ENCODE data around the gene SPRYD4.
A peak's percentile ranks its signal among the peaks of the same experiment; 100 is the strongest.
"Not testable (repeated sequence)": the region's sequence is repeated elsewhere in the genome, so short reads cannot be mapped to it uniquely, and the experiment has no call there.

Gene SPRYD4

DNA sequence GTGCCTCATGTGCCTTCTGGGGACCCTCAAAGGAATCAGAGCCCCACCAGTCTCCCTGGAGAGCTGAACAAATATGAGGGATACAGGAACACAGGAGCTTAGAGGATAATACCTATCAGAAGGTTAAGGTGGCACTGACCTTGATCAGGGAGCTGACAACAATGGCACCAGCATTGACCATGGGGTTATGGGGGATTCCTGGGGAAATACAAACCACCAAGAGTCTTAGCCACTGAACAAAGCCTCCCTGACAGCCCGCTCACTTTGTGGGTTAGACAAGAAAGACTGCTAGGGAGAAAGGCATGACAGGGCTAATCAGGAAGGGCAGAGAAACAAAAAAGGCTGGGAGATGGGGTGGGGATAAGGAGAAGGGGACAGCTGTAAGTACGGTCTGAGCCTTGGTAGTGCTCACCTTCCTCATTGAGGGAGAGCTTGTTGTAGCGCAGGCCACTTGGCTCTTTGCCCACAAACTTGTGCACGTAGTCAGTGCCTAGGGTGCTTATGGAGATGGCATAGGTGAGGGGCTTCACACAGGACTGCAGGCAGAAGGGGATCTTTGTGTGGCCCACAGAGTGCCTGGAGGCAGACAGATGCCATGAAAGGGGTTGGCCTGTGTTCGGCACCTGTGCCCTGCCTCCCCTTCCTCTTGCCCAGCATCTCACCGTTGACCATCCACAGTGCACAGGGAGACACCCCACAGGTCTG is 9.3 kb downstream of the SPRYD4 start:
- DNase-seq = no peak

DNA sequence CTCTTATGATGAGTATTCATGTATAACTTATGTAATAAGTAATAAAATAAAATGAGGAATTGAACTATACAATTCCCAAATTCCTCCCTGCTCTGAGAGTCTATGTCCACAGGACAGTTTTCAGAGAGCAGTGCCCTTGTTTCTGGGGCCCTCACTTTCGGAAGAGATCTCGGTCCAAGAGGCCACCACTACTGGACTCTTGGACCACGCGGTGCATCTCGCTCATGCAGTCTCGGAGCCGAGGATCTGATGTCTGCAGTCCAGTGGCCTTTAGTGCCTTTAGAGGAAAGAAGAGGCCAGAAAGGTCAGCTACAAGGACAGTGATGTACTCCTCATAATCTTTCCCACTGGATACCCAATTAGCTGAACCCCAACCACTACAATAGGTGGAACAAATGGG is 11.2 kb downstream of the SPRYD4 start:
- no peak for DNase-seq

DNA sequence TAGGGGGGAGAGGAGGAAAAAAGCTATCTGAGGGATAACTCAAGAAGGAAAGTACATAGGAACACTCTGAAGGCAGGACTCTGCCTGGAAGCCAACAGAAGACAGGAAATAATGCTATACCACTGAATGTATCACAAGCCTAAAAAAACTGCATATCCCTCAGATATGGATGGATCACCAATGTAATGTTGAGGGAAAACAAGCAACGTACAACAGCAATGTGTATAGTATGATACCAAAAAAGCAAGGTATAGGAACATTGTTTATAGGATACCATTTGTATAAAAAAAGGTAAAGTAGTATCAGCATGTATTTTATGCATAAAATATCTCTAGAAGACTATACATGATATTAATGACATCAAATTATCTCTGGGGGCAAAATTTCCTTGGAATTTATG is 16.2 kb downstream of the SPRYD4 start:
- no peak for DNase-seq

DNA sequence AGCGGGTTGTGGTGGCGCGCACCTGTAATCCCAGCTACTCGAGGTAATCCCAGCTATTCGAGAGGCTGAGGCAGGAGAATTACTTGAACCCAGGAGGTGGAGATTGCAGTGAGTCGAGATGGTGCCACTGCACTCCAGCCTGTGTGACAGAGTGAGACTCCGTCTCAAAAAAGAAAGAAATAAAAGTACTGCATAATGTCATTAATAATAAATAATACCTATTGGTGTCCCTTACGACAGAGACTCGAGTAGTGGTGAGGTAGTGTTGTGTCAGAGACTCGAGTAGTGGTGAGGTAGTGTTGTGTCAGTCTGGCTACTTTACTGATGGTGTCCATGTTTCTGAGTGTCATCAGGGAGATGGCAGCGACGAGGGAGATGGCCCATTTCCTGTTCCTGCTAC is 18.3 kb downstream of the SPRYD4 start:
- DNase-seq = no peak

DNA sequence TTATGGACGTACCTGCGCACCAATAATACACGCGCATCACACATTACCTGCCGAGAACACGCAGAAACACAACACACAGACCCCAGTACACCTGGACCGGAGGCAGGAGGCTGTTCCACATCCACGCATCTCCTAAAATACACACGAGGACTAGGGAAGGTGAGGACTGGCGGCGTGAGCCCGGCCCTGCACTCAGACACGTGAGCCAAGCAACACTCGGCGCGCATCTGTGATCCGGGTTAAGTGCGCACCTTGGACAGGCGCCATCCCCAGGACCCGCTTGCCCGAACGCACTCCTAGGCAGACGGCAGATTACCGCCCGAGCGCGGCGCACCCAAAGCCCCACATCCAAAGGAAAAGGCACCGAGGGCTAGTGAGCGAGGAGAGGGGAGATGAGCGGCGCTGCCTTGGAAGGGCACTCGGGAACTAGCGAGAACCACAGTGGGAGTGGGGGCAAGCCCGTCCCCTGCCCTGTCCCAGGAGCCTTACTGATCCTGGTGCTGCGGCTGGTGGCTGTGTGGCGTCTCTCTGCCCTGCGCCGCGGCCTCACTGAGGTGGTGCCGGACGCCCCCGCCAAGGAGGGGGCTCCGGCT is 19.2 kb downstream of the SPRYD4 start:
- peak in 1 of 2 donors; percentile 9 for DNase-seq

DNA sequence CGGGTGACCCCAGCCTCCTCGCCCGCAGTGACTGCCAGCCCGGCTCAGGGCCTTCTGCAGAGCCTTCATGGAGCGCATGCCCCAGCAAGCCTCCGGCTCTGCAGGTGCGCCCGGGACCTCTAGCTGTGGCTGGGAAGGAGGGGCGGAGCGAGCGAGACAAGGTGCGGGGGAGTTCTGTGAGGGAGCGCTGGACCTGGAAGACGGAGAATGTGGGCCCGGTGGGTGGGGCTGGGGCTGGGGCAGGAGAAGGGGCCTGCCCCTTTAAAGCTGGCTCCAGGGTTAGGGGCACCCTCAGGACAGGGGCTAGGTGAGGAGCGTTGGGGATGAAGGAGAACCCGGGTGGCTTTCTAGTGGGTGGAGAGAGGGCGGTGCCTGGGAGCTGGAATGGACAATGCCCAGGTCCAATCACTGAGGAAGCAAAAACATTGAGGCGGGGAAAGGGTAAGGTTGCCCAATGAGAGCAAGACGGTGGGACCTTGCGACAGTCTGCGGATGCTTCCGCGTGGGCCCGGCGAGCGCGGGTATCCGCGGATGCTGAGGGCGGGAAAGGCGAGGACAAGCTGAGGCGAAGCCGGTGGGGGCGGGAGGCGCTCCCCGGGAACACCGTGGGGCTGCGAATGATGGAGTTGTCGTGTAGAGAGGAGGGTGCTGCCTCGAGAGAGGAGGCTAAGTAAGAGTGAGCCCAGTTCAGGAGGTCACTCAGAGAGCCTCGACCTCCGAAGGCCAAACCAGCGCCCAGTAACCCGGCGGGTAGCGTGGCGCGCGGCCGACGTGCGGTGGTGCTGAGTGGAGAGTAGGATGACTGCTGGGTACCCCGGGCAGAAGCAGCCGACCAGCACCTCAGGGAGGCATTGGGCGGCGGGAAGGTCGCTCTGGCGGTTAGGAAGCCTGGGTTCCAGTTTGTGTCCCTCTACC is 19.9 kb downstream of the SPRYD4 start, which contains the start of gene GLS2:
GLS2 (minus strand) TSS at position 121 of the 915 bp plus-strand sequence; CDS start at position 78, 43 bp downstream.
- DNase-seq = peak; percentile 75

DNA sequence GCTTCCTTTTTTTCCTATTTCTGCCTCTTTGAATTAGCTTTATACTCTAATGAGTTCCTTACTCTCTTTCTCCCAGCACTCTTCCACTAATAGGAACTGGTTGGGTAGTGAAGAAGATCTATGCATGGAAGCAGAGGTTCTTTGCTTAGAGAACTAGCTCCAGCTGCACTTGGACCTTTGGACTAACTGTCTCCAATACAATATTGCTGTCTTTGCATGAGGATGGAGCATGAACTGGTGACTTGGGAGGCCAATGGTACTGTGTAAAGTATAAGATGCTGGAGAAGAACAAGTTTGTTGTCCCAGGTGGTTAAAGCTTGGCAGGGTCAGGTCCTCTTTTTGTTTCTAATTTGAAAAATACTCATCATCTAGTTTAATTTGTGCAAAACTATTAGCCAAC is 22.0 kb downstream of the SPRYD4 start:
- DNase-seq = no peak

DNA sequence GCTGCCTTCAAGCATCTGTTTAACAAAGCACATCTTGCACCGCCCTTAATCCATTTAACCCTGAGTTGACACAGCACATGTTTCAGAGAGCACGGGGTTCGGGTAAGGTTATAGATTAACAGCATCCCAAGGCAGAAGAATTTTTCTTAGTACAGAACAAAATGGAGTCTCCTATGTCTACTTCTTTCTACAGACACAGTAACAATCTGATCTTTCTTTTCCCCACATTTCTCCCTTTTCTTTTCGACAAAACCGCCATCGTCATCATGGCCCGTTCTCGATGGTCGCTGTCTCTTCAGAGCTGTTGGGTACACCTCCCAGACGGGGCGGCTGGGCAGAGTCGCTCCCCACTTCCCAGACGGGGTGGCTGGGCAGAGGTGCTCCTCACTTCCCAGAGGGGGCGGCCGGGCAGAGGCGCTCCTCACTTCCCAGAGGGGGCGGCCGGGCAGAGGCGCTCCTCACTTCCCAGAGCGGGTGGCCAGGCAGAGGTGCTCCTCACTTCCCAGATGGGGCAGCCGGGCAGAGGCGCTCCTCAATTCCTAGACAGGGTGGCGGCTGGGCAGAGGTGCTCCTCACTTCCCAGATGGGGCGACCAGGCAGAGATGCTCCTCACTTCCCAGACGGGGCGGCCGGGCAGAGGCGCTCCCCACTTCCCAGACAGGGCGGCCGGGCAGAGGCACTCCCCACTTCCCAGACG is 25.2 kb downstream of the SPRYD4 start:
- DNase-seq = not testable (repeated sequence)

DNA sequence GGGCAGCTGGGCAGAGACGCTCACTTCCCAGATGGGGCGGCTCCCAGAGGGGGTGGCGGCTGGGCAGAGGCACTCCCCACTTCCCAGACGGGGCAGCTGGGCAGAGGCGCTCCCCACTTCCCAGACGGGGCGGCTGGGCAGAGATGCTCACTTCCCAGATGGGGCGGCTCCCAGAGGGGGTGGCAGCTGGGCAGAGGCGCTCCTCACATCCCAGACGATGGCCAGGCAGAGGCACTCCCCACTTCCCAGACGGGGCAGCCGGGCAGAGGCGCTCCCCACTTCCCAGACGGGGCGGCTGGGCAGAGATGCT is 25.7 kb downstream of the SPRYD4 start:
- DNase-seq = not testable (repeated sequence)

DNA sequence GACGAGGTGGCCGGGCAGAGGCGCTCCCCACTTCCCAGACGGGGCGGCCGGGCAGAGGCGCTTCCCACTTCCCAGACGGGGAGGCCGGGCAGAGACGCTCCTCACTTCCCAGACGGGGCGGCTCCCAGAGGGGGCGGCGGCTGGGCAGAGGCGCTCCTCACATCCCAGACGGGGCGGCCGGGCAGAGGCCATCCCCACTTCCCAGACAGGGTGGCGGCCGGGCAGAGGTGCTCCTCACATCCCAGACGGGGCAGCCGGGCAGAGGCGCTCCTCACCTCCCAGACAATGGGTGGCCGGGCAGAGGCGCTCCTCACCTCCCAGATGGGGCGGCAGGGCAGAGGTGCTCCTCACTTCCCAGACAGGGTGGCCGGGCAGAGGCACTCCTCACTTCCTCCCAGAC is 26.1 kb downstream of the SPRYD4 start:
- not testable (repeated sequence) for DNase-seq

DNA sequence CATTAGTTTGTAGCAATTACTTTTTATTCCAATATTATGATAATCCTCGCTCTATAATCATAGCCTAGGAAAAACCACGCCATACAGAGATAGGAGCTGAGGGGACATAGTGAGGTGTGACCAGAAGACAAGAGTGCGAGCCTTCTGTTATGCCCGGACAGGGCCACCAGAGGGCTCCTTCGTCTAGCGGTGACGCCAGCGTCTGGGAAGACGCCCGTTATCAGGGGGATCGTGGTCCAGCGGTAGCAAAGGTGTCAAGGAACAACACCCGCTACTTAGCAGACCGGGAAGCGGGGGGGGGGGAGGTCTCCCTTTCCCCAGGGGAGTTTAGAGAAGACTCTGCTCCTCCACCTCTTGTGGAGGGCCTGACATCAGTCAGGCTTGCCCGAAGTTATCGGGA is 28.3 kb downstream of the SPRYD4 start:
- peak; percentile 35 to 65 for DNase-seq

DNA sequence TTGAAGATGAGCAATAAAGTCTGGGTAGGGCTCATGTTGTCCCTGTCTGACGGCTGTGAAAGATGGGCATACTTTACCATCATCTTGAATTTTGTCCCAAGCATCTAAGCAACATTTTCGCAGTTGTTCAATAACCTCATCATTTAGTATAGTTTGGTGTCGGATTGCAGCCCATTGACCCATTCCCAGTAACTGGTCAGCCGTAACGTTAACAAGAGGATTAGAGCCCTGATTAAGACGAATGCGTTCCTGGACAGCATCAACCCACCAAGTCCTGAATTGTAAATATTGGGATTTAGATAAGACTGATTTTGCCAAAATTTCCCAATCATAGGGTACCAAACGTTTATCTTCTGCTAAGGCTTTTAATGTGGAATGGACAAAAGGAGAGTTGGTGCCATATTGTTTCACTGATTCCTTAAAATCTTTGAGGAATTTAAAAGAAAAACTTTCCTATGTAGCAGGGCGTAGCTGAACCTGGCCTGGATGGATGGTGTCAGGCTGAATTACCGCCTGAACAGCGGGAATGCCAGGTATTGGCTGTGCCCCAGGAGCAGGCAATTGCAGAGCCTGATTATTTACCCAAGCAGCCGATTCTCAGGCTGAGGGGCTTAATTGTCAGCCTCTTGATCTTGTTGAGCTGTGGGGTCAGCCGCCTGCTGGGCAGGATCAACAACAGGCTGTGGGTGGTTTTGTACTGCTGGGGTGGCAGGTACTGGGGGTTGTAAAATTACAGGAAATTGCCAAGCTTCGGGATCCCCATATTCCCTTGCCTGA is 29.9 kb downstream of the SPRYD4 start:
- not testable (repeated sequence) for DNase-seq

DNA sequence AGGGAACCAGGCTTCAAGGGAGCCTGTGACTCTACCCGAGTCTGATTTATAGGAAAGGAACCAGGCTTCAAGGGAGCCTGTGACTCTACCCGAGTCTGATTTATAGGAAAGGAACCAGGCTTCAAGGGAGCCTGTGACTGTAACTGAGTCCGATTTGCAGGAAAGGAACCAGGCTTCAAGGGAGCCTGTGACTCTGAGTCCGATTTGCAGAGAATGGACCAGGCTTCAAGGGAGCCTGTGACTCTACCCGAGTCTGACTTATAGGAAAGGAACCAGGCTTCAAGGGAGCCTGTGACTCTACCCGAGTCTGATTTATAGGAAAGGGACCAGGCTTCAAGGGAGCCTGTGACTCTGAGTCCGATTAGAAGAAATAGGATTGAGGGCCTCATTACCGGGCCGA is 31.1 kb downstream of the SPRYD4 start:
- not testable (repeated sequence) for DNase-seq

DNA sequence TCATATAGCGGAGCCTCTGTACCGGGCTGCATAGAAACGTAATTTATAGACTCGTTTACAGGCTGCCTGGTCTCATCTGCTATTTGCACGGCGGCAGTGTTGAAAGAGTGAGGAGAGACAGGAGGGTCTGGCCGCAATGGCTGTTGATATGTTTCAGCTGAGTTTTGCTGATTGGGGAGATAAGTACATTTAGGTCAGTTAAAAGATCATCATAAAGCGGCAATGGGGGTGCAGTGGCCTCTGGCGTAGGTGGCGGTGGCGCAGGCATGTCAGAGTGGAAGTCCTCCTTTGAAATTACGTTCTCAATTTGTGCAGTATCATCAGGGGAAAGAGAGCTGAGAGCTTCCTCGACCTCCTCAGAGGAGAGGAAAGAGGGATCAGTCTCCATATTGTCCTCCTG is 31.5 kb downstream of the SPRYD4 start:
- DNase-seq = not testable (repeated sequence)

DNA sequence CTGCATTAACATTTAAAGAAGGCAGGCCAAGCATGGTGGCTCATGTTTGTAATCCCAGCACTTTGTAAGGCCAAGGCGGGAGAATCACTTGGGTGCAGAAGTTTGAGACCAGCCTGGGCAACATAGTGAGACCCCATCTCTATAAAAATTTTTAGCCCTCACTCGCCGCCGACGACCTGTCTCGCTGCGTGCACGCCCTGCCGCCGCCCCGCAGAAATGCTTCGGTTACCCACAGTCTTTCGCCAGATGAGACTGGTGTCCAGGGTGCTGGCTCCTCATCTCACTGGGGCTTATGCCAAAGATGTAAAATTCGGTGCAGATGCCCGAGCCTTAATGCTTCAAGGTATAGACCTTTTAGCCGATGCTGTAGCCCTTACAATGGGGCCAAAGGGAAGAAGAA is 42.4 kb downstream of the SPRYD4 start:
- DNase-seq = no peak

DNA sequence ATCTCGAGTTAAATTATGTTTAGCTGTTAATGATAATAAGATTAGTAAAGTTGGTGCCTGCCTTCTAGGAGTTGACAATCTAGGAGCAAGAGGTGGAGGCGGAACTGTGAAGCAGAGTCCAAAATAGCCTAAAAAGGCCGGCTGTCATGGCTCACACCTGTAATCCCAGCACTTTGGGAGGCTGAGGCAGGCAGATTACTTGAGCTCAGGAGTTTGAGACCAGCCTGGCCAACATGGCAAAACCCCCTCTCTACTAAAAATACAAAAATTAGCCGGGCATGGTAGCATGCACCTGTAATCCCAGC is 45.6 kb downstream of the SPRYD4 start:
- not testable (repeated sequence) for DNase-seq

DNA sequence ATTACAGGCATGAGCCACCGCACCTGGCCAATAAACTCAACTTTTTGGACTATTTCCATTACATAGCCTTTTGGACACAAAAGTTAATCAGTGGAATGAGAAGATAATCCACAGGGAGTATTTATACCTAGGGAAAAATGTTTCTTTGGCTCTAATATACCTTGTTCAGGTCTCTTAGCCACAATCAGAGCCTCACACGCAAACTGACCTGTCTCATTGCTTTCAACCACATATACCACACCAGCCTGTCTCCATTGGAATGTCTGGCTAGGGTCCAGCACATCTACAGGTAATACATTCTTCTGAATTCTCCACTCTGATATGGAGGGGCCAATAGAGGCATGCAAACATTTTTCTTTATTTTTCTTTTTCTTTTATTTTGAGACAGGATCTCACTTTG is 49.5 kb downstream of the SPRYD4 start:
- no peak for DNase-seq

DNA sequence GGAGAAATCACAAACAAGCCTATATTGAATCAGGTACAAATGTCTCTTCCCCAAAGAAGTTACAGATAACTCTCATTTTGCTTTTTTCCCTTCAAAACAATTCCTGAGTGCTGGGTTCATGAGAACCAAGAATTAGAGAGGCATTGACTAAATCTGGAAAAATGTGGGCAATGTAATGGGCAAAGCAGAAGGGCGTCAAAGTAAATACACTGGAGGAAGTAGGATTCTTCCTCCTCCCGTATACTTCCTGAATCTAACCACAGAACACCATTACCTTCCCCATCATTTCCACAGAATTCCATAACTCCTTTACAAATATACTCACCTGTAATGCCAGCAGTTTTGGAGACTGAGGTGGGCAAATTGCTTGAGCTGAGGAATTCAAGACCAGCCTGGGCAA is 50.2 kb downstream of the SPRYD4 start:
- no peak for DNase-seq

DNA sequence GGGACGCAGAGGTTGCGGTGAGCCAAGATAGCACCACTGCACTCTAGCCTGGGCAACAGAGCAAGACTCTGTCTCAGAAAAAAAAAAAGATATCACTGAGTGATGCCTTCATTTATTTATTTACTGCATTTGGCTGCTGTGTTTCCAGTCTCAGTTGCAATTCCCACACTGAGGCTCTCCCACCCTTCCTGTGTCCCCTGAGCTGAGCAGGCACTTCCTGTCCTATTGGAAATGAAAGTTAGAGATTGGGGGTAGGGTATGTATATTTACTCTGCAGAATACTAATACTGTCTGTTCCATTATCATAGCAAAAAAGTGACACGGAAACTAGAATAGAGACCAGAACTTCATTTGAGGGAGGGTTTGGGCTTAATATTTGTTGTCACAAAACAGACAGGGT is 51.7 kb downstream of the SPRYD4 start:
- no peak for DNase-seq

DNA sequence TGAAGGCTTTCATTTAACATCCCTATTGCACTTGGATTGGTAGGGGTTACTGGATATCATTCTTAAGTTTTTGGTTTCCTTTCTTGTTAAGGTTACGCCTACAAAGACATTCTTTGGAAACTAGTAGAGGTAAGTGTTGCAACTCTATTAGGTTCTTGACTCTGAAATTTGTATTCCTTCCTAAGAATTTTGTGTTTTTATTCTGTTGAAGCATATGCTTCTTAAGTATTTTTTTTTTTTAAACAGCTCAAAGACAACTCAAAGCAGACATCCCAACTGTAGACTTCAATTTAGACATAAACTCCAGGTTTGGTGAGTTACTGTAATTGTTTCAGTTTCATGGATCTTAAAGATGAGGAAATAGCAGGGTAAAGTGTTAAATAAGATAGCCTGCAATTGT is 52.1 kb downstream of the SPRYD4 start:
- no peak for DNase-seq

DNA sequence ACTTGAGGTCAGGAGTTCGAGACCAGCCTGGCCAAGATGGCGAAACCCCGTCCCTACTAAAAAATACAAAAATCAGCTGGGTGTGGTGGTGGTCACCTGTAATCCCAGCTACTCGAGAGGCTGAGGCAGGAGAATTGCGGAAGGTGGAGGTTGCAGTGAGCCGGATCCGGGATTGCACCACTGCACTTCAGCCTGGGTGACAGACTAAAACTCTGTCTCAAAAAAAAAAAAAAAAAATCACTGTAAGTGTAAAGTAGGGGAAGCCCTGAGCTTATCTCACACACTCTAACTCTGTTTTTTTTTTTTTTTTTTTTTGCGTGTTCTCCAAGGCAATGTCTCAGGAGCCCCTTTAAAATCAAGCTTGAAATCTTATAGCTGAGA is 52.8 kb downstream of the SPRYD4 start:
- no peak for DNase-seq

DNA sequence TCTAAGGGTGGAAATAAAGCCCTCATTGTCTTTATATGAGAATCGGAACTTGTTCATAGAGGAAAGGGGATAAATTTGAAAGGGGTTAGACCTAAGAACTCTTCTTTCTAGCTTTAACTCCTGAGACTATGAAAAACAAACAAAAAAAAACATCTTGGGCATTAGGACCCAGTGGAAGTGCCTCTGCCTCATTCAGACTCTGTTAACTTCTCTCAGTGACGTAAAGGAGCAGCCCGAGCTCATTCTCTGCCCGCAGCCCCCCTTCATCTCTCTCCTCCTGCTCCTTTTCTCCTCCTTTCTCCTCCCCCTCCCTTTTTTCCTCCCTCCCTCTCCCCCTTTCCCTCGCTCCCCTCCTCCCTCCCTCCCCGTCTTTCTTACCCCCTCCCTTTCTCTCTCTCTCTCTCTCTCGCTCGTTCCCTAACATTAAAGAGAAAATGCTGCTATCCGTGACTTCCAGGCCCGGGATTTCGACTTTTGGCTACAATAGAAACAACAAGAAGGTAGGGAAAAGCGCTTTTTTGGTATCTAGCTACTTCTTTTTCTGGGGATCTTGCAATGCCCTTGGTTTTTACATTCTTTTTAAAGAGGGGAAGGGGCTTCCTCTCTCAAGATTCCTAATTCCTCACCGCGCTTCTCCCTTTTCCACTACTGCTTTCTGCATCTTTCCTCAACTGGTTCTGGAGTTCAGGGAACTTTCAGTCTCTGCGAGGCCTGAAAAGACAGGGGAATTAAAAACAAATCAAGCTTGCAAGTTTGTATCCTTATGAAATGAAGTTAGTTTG is 53.4 kb downstream of the SPRYD4 start, which contains the start of gene RBMS2:
RBMS2 (plus strand) TSS at position 231 of the 782 bp plus-strand sequence; CDS start at position 435, 204 bp downstream.
- DNase-seq = peak; percentile 31 to 34

All from activated CD4-positive, alpha-beta T cell treated with anti-CD3 and anti-CD28 coated beads for 4 hours (primary cell).